Activated CD4-positive, alpha-beta memory T cell treated with anti-CD3 and anti-CD28 coated beads, Interleukin-2, amount 10 ng/mL, durations not matched to agents 7 days and 5 days (primary cell): ENCODE measurements around the gene GJC3. TPM values are rescaled to one million over a fixed set of nuclear protein-coding genes. Genes with fewer than 3 reads are reported as not detected.
"Not testable (repeated sequence)": the region's sequence is repeated elsewhere in the genome, so short reads cannot be mapped to it uniquely, and the experiment has no call there.

Source experiments
- CTCF ChIA-PET: fragments of 350-600 bp; sonication (Branson Sonifier 250); formaldehyde crosslinking; loops from one replicate; lab custom pipeline; 2021; ENCODE audit warnings: antibody characterized with exemption, inconsistent platforms; lab: Charles Lee
- POLR2A ChIA-PET: fragments of 350-600 bp; sonication (Branson Sonifier 250); formaldehyde crosslinking; loops from one replicate; lab custom pipeline; 2021; ENCODE audit warnings: antibody characterized with exemption; lab: Charles Lee
- DNase-seq: peaks from one replicate; pipeline ENCODE4 v3.0.0-alpha.2; 2020
- H3K27ac Mint-ChIP-seq: one replicate; pipeline ENCODE4 v1.8.0; 2021; ENCODE audit warnings: mild to moderate bottlenecking, mixed read lengths
- H3K27me3 Mint-ChIP-seq: one replicate; pipeline ENCODE4 v1.8.0; 2021; ENCODE audit warnings: mixed read lengths
- H3K36me3 Mint-ChIP-seq: one replicate; pipeline ENCODE4 v1.8.0; 2021; ENCODE audit warnings: low read depth, mixed read lengths
- H3K4me1 Mint-ChIP-seq: one replicate; pipeline ENCODE4 v1.8.0; 2021; ENCODE audit warnings: mixed read lengths
- H3K4me3 Mint-ChIP-seq: one replicate; pipeline ENCODE4 v1.8.0; 2021; ENCODE audit warnings: mild to moderate bottlenecking, mixed read lengths
- H3K9me3 Mint-ChIP-seq: one replicate; pipeline ENCODE4 v1.8.0; 2021; ENCODE audit warnings: mixed read lengths
- total RNA-seq, 2 experiments: library from RNA; stranded (reverse); gene quantifications; one replicate each; pipeline ENCODE4 v1.2.3, GENCODE V29; 2021

Gene GJC3
- total RNA-seq, 2 experiments from 2014 or later: not detected

- DNase-seq, H3K36me3 Mint-ChIP-seq, H3K9me3 Mint-ChIP-seq, POLR2A ChIA-PET, H3K4me3 Mint-ChIP-seq, H3K27ac Mint-ChIP-seq: not testable (repeated sequence)
- Mint-ChIP-seq H3K27me3 (peaks cover 16% of the 10 kb centered on the region), H3K4me1 (peaks cover 12% of the 10 kb centered on the region)
- CTCF ChIA-PET: interaction anchor here (0.6 kb wide), 1 partner anchor 604 kb away, joined by 3 read pairs; no protein-coding TSS in a partner anchor
Observed at GRCh38 chr7:99952649-99953048, 23.2 kb upstream of the GJC3 start.

- POLR2A ChIA-PET: not testable (repeated sequence)
Observed at GRCh38 chr7:99950819-99951218, 21.4 kb upstream of the GJC3 start.

GRCh38 chr7:99949645-99950228 is 20.3 kb upstream of the GJC3 start:
- POLR2A ChIA-PET: no interaction called here
- CTCF ChIA-PET: interaction anchor here (1.3 to 2.1 kb wide), 4 partner anchors 17 to 452 kb away, joined by 3 to 9 read pairs (median 4); partner anchors contain the start of genes GJC3 and TRIM4
- no peak overlapping the region for H3K27ac Mint-ChIP-seq

More at GRCh38 chr7:99950819-99951218, 21.4 kb upstream of the GJC3 start:
- DNase-seq, H3K9me3 Mint-ChIP-seq, H3K4me3 Mint-ChIP-seq, H3K36me3 Mint-ChIP-seq, H3K27ac Mint-ChIP-seq: not testable (repeated sequence)
- Mint-ChIP-seq H3K4me1 (peaks cover 10% of the 10 kb centered on the region), H3K27me3 (peaks cover 13% of the 10 kb centered on the region)
- CTCF ChIA-PET: interaction anchor here (2.0 to 2.1 kb wide), 2 partner anchors 21 to 32 kb away, joined by 6 to 9 read pairs; partner anchors contain the start of genes GJC3 and TRIM4

GRCh38 chr7:99947608-99948007 is 18.2 kb upstream of the GJC3 start:
- Mint-ChIP-seq H3K27me3 (peaks cover 18% of the 10 kb centered on the region), H3K4me3 (no peak overlapping the region), H3K36me3 (no peaks in the 10 kb centered on the region), H3K4me1 (peaks cover 3% of the 10 kb centered on the region), H3K27ac (no peak overlapping the region), H3K9me3 (peaks cover 5% of the 10 kb centered on the region)
- POLR2A ChIA-PET: no interaction called here
- CTCF ChIA-PET: interaction anchor here (1.3 to 1.6 kb wide), 2 partner anchors 34 to 35 kb away, joined by 3 to 6 read pairs; no protein-coding TSS in a partner anchor
- no peak for DNase-seq

More at GRCh38 chr7:99949645-99950228, 20.3 kb upstream of the GJC3 start:
- DNase-seq: no peak
- H3K27me3 Mint-ChIP-seq: peaks cover 6% of the 10 kb centered on the region
- no peaks in the 10 kb centered on the region for H3K36me3 Mint-ChIP-seq
- no peak overlapping the region for H3K4me3 Mint-ChIP-seq
- peaks cover 4% of the 10 kb centered on the region for H3K4me1 Mint-ChIP-seq
- H3K9me3 Mint-ChIP-seq: peaks cover 5% of the 10 kb centered on the region

GRCh38 chr7:99944497-99945070 is 15.2 kb upstream of the GJC3 start:
- Mint-ChIP-seq H3K4me3 (no peak overlapping the region), H3K27me3 (peaks cover 27% of the 10 kb centered on the region), H3K36me3 (no peaks in the 10 kb centered on the region), H3K27ac (no peak overlapping the region), H3K4me1 (peaks cover 3% of the 10 kb centered on the region), H3K9me3 (no peaks in the 10 kb centered on the region)
- ChIA-PET CTCF (no interaction called here), POLR2A (no interaction called here)
- no peak for DNase-seq

- DNase-seq: no peak
- H3K4me1 Mint-ChIP-seq: peaks cover 3% of the 10 kb centered on the region
- no peak overlapping the region for H3K4me3 Mint-ChIP-seq
- H3K36me3 Mint-ChIP-seq: peaks cover 5% of the 10 kb centered on the region
- peaks cover 30% of the 10 kb centered on the region for H3K27me3 Mint-ChIP-seq
- no peak overlapping the region for H3K27ac Mint-ChIP-seq
- ChIA-PET CTCF (no interaction called here), POLR2A (interaction anchor here (1.0 kb wide), 1 partner anchor 25 kb away, joined by 3 read pairs; no protein-coding TSS in a partner anchor)
- H3K9me3 Mint-ChIP-seq: peaks cover 4% of the 10 kb centered on the region
Observed at GRCh38 chr7:99943641-99944496, 14.4 kb upstream of the GJC3 start.

GRCh38 chr7:99938296-99938695 is 8.9 kb upstream of the GJC3 start:
- Mint-ChIP-seq H3K4me3 (no peak overlapping the region), H3K4me1 (peaks cover 10% of the 10 kb centered on the region), H3K9me3 (peaks cover 10% of the 10 kb centered on the region), H3K27ac (no peak overlapping the region), H3K27me3 (peaks cover 43% of the 10 kb centered on the region), H3K36me3 (peaks cover 6% of the 10 kb centered on the region)
- CTCF ChIA-PET: interaction anchor here (2.3 kb wide), 1 partner anchor 9 kb away, joined by 6 read pairs; the partner anchor contains the start of gene GJC3
- no peak for DNase-seq
- POLR2A ChIA-PET: no interaction called here

- H3K4me1 Mint-ChIP-seq: peaks cover 17% of the 10 kb centered on the region
- H3K36me3 Mint-ChIP-seq, POLR2A ChIA-PET, H3K27ac Mint-ChIP-seq, DNase-seq, H3K4me3 Mint-ChIP-seq: not testable (repeated sequence)
- H3K9me3 Mint-ChIP-seq: peaks cover 10% of the 10 kb centered on the region
- CTCF ChIA-PET: interaction anchor here (1.3 kb wide), 1 partner anchor 14 kb away, joined by 4 read pairs; no protein-coding TSS in a partner anchor
- H3K27me3 Mint-ChIP-seq: peaks cover 28% of the 10 kb centered on the region
Observed at GRCh38 chr7:99935009-99935408, 5.6 kb upstream of the GJC3 start.

- Mint-ChIP-seq H3K9me3 (no peaks in the 10 kb centered on the region), H3K36me3 (no peaks in the 10 kb centered on the region), H3K4me1 (peaks cover 37% of the 10 kb centered on the region), H3K4me3 (no peak overlapping the region), H3K27me3 (peaks cover 40% of the 10 kb centered on the region), H3K27ac (no peak overlapping the region)
- DNase-seq: no peak
- ChIA-PET CTCF (interaction anchor here (0.6 to 1.8 kb wide), 2 partner anchors 20 to 443 kb away, joined by 3 to 6 read pairs; no protein-coding TSS in a partner anchor), POLR2A (interaction anchor here (1.5 to 2.7 kb wide), 2 partner anchors 10 to 11 kb away, joined by 3 to 25 read pairs; partner anchors contain the start of gene TRIM4)
Observed at GRCh38 chr7:99930376-99930775, 956 bp upstream of the GJC3 start.

- Mint-ChIP-seq H3K27me3 (peaks cover 40% of the 10 kb centered on the region), H3K27ac (no peak overlapping the region), H3K9me3 (no peaks in the 10 kb centered on the region), H3K36me3 (no peaks in the 10 kb centered on the region), H3K4me1 (peaks cover 31% of the 10 kb centered on the region), H3K4me3 (peak overlapping the region; percentile 61)
- ChIA-PET CTCF (interaction anchor here (0.5 to 1.9 kb wide), 10 partner anchors 9 to 202 kb away, joined by 3 to 9 read pairs (median 5); partner anchors contain the start of gene TRIM4), POLR2A (interaction anchor here (2.7 kb wide), 1 partner anchor 11 kb away, joined by 25 read pairs; the partner anchor contains the start of gene TRIM4)
- DNase-seq: no peak
Observed at GRCh38 chr7:99929730-99930053, 272 bp upstream of the GJC3 start.

- no peaks in the 10 kb centered on the region for H3K36me3 Mint-ChIP-seq
- no peak overlapping the region for H3K27ac Mint-ChIP-seq
- ChIA-PET POLR2A (interaction anchor here (2.7 kb wide), 1 partner anchor 9 kb away, joined by 25 read pairs; the partner anchor contains the start of gene TRIM4), CTCF (interaction anchor here (1.7 to 1.9 kb wide), 3 partner anchors 8 to 52 kb away, joined by 5 to 9 read pairs (median 6); partner anchors contain the start of gene TRIM4)
- no peak for DNase-seq
- H3K4me1 Mint-ChIP-seq: peaks cover 29% of the 10 kb centered on the region
- H3K4me3 Mint-ChIP-seq: no peak overlapping the region
- no peaks in the 10 kb centered on the region for H3K9me3 Mint-ChIP-seq
- peaks cover 35% of the 10 kb centered on the region for H3K27me3 Mint-ChIP-seq
Observed at GRCh38 chr7:99928188-99928587, 1.2 kb downstream of the GJC3 start.

- POLR2A ChIA-PET: interaction anchor here (2.7 kb wide), 1 partner anchor 9 kb away, joined by 25 read pairs; the partner anchor contains the start of gene TRIM4
- peaks cover 34% of the 10 kb centered on the region for H3K27me3 Mint-ChIP-seq
- no peak for DNase-seq
- H3K9me3 Mint-ChIP-seq: no peaks in the 10 kb centered on the region
- CTCF ChIA-PET: interaction anchor here (0.7 kb wide), 1 partner anchor 21 kb away, joined by 3 read pairs; no protein-coding TSS in a partner anchor
- no peak overlapping the region for H3K4me3 Mint-ChIP-seq
- peak overlapping the region; percentile 13 for H3K27ac Mint-ChIP-seq
- peaks cover 29% of the 10 kb centered on the region for H3K4me1 Mint-ChIP-seq
- no peaks in the 10 kb centered on the region for H3K36me3 Mint-ChIP-seq
Observed at GRCh38 chr7:99927536-99927935, 1.9 kb downstream of the GJC3 start.
